Trophoblast cell (in vitro differentiated cells and primary cell): ENCODE data around the gene MUC15.
A peak's percentile ranks its signal among the peaks of the same experiment; 100 is the strongest.

Experiments used
- DNase-seq, 2 donors: peaks; one replicate each; pipeline ENCODE4 v3.0.0-alpha.2; 2016
- H2AFZ ChIP-seq: 2 replicates; pipeline ENCODE4 v1.6.1; 2013; ENCODE audit warnings: low read length, moderate library complexity, mild to moderate bottlenecking; ENCODE audit not compliant: insufficient read depth, poor library complexity
- H2AK5ac ChIP-seq: 2 replicates; pipeline ENCODE4 v1.6.1; 2013; ENCODE audit warnings: mild to moderate bottlenecking, low read length
- H2BK120ac ChIP-seq: 2 replicates; pipeline ENCODE4 v1.6.1; 2013; ENCODE audit warnings: low read length, mild to moderate bottlenecking, moderate library complexity; ENCODE audit not compliant: insufficient read depth, poor library complexity
- H2BK12ac ChIP-seq: 2 replicates; pipeline ENCODE4 v1.6.1; 2013; ENCODE audit warnings: mild to moderate bottlenecking, low read length, moderate library complexity
- H2BK5ac ChIP-seq: 2 replicates; pipeline ENCODE4 v1.6.1; 2013; ENCODE audit warnings: low read length, low read depth, moderate library complexity, mild to moderate bottlenecking; ENCODE audit not compliant: poor library complexity
- H3K14ac ChIP-seq: 2 replicates; pipeline ENCODE4 v1.6.1; 2013; ENCODE audit warnings: mild to moderate bottlenecking, low read length
- H3K18ac ChIP-seq: 2 replicates; pipeline ENCODE4 v1.6.1; 2013; ENCODE audit warnings: mild to moderate bottlenecking, low read length
- H3K23ac ChIP-seq: 2 replicates; pipeline ENCODE4 v1.6.1; 2013; ENCODE audit warnings: low read length
- H3K27ac ChIP-seq: 2 replicates; pipeline ENCODE4 v1.5.1; 2013; ENCODE audit warnings: low read depth, mild to moderate bottlenecking, inconsistent platforms, low read length, moderate library complexity
- H3K27me3 ChIP-seq: 2 replicates; pipeline ENCODE4 v1.6.1; 2013; ENCODE audit warnings: inconsistent platforms, mild to moderate bottlenecking, low read length, moderate library complexity; ENCODE audit not compliant: insufficient read depth
- H3K36me3 ChIP-seq, 2 experiments: 1 replicate in 1 of 2; 2 replicates in 1 of 2; pipeline ENCODE4 v1.6.1; 2013; ENCODE audit warnings: low read length in 2 of 2, mild to moderate bottlenecking in 2 of 2, moderate library complexity in 1 of 2; ENCODE audit not compliant: insufficient read depth in 2 of 2, control insufficient read depth in 1 of 2
- H3K4ac ChIP-seq: 2 replicates; pipeline ENCODE4 v1.6.1; 2013; ENCODE audit warnings: low read depth, mild to moderate bottlenecking, low read length, moderate library complexity
- H3K4me1 ChIP-seq, 2 experiments: 1 replicate in 1 of 2; 2 replicates in 1 of 2; pipeline ENCODE4 v1.6.1; 2013; ENCODE audit warnings: low read length in 2 of 2, mild to moderate bottlenecking in 2 of 2, moderate library complexity in 1 of 2; ENCODE audit not compliant: insufficient read depth in 2 of 2, control insufficient read depth in 1 of 2
- H3K4me2 ChIP-seq: 2 replicates; pipeline ENCODE4 v1.6.1; 2013; ENCODE audit warnings: inconsistent platforms, mild to moderate bottlenecking, low read length, moderate library complexity
- H3K4me3 ChIP-seq: 2 replicates; pipeline ENCODE4 v1.5.1; 2013; ENCODE audit warnings: mild to moderate bottlenecking, low read depth, low read length, inconsistent platforms
- H3K79me1 ChIP-seq: one replicate; pipeline ENCODE4 v1.6.1; 2013; ENCODE audit warnings: low read length
- H3K79me2 ChIP-seq: 2 replicates; pipeline ENCODE4 v1.6.1; 2013; ENCODE audit warnings: low read length, mild to moderate bottlenecking; ENCODE audit not compliant: control insufficient read depth, insufficient read depth, poor library complexity
- H3K9ac ChIP-seq: 2 replicates; pipeline ENCODE4 v1.6.1; 2013; ENCODE audit warnings: mild to moderate bottlenecking, low read length
- H3K9me3 ChIP-seq: 2 replicates; pipeline ENCODE4 v1.6.1; 2013; ENCODE audit warnings: low read depth, mild to moderate bottlenecking, control low read depth, inconsistent platforms, low read length; ENCODE audit not compliant: insufficient read depth
- H4K12ac ChIP-seq: 2 replicates; pipeline ENCODE4 v1.6.1; 2013; ENCODE audit warnings: low read depth, mild to moderate bottlenecking, low read length, moderate library complexity
- H4K8ac ChIP-seq: 2 replicates; pipeline ENCODE4 v1.6.1; 2013; ENCODE audit warnings: low read depth, mild to moderate bottlenecking, low read length, moderate library complexity
- H4K91ac ChIP-seq: one replicate; pipeline ENCODE4 v1.6.1; 2013; ENCODE audit warnings: low read depth, mild to moderate bottlenecking, low read length, moderate library complexity
- WGBS: extraction: QIAGEN DNeasy Blood & Tissue Kit; methylation state at CpG from one replicate; pipeline ENCODE4 v1.1.7; 2013; ENCODE audit warnings: missing lambda C conversion rate; ENCODE audit not compliant: insufficient read length, insufficient coverage; ENCODE audit errors: extremely low coverage; 5-methylcytosine and 5-hydroxymethylcytosine counted together

The MUC15 gene

DNA sequence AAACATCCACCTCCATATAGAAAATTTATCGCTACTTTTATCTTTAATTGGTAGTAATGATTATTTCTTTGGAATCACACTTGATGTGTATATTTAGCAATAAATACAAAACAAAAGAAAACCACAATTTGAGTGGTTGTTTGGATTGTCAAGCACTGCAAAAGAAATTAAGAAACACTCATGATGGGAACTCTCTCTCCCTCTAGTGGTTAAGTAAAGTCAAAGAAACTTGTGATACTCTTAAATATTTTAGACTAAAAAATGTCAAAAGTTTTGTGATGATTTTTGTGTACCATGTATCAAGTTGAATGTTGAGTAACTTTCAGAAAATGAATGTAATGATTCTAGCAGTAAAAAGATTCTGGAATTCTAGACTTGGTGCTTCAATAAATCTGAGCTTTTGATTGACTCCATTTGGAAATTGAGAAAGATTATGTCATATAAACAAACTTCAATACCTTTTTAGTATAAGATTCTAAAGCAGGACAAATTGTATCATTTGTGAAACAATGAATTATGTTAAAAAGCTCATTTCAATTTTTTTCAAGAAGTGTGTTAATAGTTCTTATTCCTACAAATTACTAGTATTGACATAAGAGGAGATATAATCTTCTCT, 20.8 kb downstream of the MUC15 start:
- H3K27ac ChIP-seq, result no peak overlapping the region
- no peaks in the 10 kb centered on the region for H3K4me1 ChIP-seq
- H3K4me3 ChIP-seq, result no peak overlapping the region
- no peak overlapping the region for H2BK120ac ChIP-seq
- no peaks in the 10 kb centered on the region for H3K79me1 ChIP-seq
- no peak overlapping the region for H3K14ac ChIP-seq
- no peak overlapping the region for H2AK5ac ChIP-seq
- H2AFZ ChIP-seq, result no peak overlapping the region
- H3K9ac ChIP-seq, result no peak overlapping the region
- DNase-seq, result peak in 1 of 2 donors; percentile 46
- H3K4ac ChIP-seq, result no peak overlapping the region
- H2BK5ac ChIP-seq, result no peak overlapping the region
- no peak overlapping the region for H3K18ac ChIP-seq
- no peak overlapping the region for H3K4me2 ChIP-seq
- no peak overlapping the region for H3K23ac ChIP-seq
- H2BK12ac ChIP-seq, result no peak overlapping the region
- H4K8ac ChIP-seq, result no peak overlapping the region
- H3K27me3 ChIP-seq, result no peaks in the 10 kb centered on the region
- no CpG with 5 or more reads among the region's 1 CpG for WGBS
- no peak overlapping the region for H4K91ac ChIP-seq
- no peaks in the 10 kb centered on the region for H3K79me2 ChIP-seq
- no peak overlapping the region for H4K12ac ChIP-seq
- no peaks in the 10 kb centered on the region for H3K36me3 ChIP-seq
- no peaks in the 10 kb centered on the region for H3K9me3 ChIP-seq

DNA sequence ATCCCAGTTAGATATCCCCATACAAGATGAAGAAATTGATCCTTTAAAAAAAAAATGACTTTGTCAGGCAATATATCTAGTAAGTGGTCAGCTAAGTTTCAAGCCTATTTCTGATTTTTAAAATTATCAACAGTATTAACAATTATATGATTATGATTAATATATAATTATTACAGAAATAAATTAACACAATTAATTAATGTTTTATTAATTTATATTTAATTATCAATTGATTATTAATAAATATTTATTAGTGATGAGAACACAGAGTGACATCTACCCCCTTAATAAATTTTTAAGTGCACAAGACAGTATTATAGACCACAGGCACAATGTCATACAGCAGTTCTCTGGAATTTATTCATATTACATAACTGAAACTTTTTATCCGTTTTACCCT, 22.0 kb downstream of the MUC15 start:
- no peak overlapping the region for H2BK120ac ChIP-seq
- H3K23ac ChIP-seq, result no peak overlapping the region
- no peak overlapping the region for H2AFZ ChIP-seq
- H3K18ac ChIP-seq, result no peak overlapping the region
- no peaks in the 10 kb centered on the region for H3K79me1 ChIP-seq
- no peaks in the 10 kb centered on the region for H3K27me3 ChIP-seq
- H3K4me1 ChIP-seq, result no peaks in the 10 kb centered on the region
- no CpG with 5 or more reads among the region's 1 CpG for WGBS
- no peaks in the 10 kb centered on the region for H3K79me2 ChIP-seq
- H3K9ac ChIP-seq, result no peak overlapping the region
- no peak overlapping the region for H3K27ac ChIP-seq
- H3K4ac ChIP-seq, result no peak overlapping the region
- no peaks in the 10 kb centered on the region for H3K36me3 ChIP-seq
- no peak overlapping the region for H4K8ac ChIP-seq
- no peak overlapping the region for H2AK5ac ChIP-seq
- no peaks in the 10 kb centered on the region for H3K9me3 ChIP-seq
- no peak overlapping the region for H3K4me2 ChIP-seq
- no peak overlapping the region for H3K14ac ChIP-seq
- no peak overlapping the region for H4K91ac ChIP-seq
- H3K4me3 ChIP-seq, result no peak overlapping the region
- DNase-seq, result no peak
- no peak overlapping the region for H2BK12ac ChIP-seq
- no peak overlapping the region for H2BK5ac ChIP-seq
- no peak overlapping the region for H4K12ac ChIP-seq

DNA sequence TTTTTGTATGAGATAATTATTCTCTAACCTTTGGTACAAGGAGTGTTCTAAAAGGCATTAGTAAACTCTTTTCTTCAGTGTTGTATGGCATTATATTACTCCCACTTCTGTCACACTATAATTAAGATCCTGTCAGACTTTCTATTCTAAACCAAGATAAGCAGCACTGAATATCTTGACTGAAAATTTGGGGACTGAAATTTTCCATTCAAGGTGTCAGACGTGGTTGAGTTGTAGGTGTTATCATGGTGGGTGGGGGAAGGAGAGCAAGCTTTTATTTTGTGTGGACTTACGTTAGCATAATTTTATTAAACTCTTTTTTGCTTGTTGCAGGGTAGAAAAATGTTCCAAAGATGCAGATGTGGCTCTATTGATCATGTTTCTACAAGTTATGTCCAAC, 22.9 kb downstream of the MUC15 start:
- no peak overlapping the region for H3K4me3 ChIP-seq
- H4K91ac ChIP-seq, result no peak overlapping the region
- no peaks in the 10 kb centered on the region for H3K36me3 ChIP-seq
- no peaks in the 10 kb centered on the region for H3K9me3 ChIP-seq
- no peaks in the 10 kb centered on the region for H3K27me3 ChIP-seq
- H3K79me1 ChIP-seq, result no peaks in the 10 kb centered on the region
- DNase-seq, result no peak
- H4K8ac ChIP-seq, result no peak overlapping the region
- no peak overlapping the region for H3K4ac ChIP-seq
- no peak overlapping the region for H3K18ac ChIP-seq
- H3K79me2 ChIP-seq, result no peaks in the 10 kb centered on the region
- no peak overlapping the region for H3K9ac ChIP-seq
- no peak overlapping the region for H3K14ac ChIP-seq
- H2BK12ac ChIP-seq, result no peak overlapping the region
- no peak overlapping the region for H3K23ac ChIP-seq
- H3K4me1 ChIP-seq, result no peaks in the 10 kb centered on the region
- H2AK5ac ChIP-seq, result no peak overlapping the region
- no peak overlapping the region for H3K27ac ChIP-seq
- WGBS, result no CpG with 5 or more reads among the region's 2 CpGs
- no peak overlapping the region for H2AFZ ChIP-seq
- no peak overlapping the region for H4K12ac ChIP-seq
- H2BK120ac ChIP-seq, result no peak overlapping the region
- no peak overlapping the region for H3K4me2 ChIP-seq
- H2BK5ac ChIP-seq, result no peak overlapping the region

DNA sequence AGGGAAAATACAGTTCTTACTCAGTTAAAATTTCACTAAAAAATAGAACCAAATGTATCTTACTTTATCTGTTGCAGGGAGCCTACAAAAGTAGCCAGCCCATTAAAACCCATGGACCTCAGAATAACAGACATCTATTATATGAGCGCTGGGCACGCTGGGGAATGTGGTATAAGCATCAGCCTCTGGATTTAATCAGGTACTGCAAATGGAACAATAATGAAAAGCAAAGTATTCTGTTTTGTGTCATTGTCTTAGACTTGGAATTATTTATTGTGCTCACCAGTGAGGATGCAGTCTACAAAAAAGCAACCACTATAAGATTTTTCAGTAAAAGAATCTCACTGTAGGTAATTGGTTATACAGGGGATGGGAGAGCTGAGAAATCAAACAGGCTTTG, 30.2 kb downstream of the MUC15 start:
- no peak overlapping the region for H4K8ac ChIP-seq
- H3K18ac ChIP-seq, result no peak overlapping the region
- no peak overlapping the region for H3K14ac ChIP-seq
- no peak overlapping the region for H3K9ac ChIP-seq
- no peak overlapping the region for H3K4me3 ChIP-seq
- no peaks in the 10 kb centered on the region for H3K27me3 ChIP-seq
- no peak overlapping the region for H2BK120ac ChIP-seq
- H2AK5ac ChIP-seq, result no peak overlapping the region
- no peak overlapping the region for H2BK12ac ChIP-seq
- no peak overlapping the region for H4K12ac ChIP-seq
- WGBS, result no CpG with 5 or more reads among the region's 2 CpGs
- H2AFZ ChIP-seq, result no peak overlapping the region
- H3K9me3 ChIP-seq, result no peaks in the 10 kb centered on the region
- H3K36me3 ChIP-seq, result no peaks in the 10 kb centered on the region
- DNase-seq, result no peak
- no peaks in the 10 kb centered on the region for H3K79me1 ChIP-seq
- no peak overlapping the region for H4K91ac ChIP-seq
- no peak overlapping the region for H3K4ac ChIP-seq
- H3K4me2 ChIP-seq, result no peak overlapping the region
- H3K79me2 ChIP-seq, result no peaks in the 10 kb centered on the region
- no peaks in the 10 kb centered on the region for H3K4me1 ChIP-seq
- H3K23ac ChIP-seq, result no peak overlapping the region
- H2BK5ac ChIP-seq, result no peak overlapping the region
- H3K27ac ChIP-seq, result no peak overlapping the region
